HuH-7.5 (cell line): Measurements from ENCODE around the gene MARK3.
"Not testable (repeated sequence)": the region's sequence is repeated elsewhere in the genome, so short reads cannot be mapped to it uniquely, and the experiment has no call there.

ENCODE experiments used
- DNase-seq: peaks from one replicate; pipeline ENCODE4 v3.0.0; 2011; ENCODE audit warnings: low spot score

Gene MARK3

DNA sequence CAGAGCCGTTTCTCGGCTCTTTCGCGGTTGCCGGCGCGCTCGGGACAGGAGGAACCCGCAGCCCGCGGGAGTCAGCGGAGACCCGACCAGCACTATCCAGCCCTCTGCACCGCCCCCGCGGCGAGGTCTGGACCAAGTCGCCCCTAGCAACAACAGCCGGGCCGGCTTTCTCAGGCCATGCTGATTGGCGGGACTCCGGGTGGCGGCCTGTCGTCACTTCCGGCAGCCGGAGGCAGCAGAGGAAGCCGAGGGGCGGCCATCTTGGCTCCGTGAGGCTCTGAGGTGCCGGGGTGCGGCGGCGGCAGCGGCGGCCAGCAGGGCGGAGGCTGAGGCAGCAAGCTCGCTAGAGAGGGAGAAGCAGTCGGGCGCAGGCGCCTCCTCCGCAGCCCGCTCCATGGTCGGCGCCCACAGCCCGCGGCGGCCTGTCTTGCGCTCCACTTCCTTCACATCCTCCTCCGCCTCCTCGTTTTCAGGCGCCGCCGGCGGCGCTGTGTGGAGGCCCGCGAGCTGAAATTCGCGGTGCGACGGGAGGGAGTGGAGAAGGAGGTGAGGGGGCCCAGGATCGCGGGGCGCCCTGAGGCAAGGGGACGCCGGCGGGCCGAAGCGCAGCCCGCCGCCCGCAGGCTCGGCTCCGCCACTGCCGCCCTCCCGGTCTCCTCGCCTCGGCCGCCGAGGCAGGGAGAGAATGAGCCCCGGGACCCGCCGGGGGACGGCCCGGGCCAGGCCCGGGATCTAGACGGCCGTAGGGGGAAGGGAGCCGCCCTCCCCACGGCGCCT lies at the start of gene MARK3:
TSS of gene MARK3 (plus strand) at position 264 of the 777 bp plus-strand sequence. CDS start 615 bp downstream, outside the sequence.
- DNase-seq, result peak; percentile 94

DNA sequence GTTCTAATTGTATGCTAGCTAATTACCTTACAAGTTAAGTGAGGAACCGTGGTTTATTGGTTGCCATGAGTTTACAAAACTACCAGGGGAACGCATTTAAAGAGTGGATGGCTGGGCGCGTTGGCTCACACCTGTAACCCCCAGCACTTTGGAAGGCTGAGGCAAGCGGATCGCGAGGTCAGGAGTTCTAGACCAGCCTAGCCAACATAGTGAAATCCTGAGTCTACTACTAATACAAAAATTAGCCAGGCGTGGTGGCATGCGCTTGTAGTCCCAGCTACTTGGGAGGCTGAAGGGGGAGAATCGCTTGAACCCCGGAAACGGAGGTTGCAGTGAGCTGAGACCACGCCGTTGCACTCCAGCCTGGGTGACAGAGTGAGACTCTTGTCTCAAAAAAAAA lies 49.0 kb upstream of the MARK3 start:
- no peak for DNase-seq

GRCh38 chr14:103337794-103338193 lies 47.4 kb upstream of the MARK3 start:
- DNase-seq, result no peak

GRCh38 chr14:103339561-103339960 lies 45.7 kb upstream of the MARK3 start:
- no peak for DNase-seq

DNA sequence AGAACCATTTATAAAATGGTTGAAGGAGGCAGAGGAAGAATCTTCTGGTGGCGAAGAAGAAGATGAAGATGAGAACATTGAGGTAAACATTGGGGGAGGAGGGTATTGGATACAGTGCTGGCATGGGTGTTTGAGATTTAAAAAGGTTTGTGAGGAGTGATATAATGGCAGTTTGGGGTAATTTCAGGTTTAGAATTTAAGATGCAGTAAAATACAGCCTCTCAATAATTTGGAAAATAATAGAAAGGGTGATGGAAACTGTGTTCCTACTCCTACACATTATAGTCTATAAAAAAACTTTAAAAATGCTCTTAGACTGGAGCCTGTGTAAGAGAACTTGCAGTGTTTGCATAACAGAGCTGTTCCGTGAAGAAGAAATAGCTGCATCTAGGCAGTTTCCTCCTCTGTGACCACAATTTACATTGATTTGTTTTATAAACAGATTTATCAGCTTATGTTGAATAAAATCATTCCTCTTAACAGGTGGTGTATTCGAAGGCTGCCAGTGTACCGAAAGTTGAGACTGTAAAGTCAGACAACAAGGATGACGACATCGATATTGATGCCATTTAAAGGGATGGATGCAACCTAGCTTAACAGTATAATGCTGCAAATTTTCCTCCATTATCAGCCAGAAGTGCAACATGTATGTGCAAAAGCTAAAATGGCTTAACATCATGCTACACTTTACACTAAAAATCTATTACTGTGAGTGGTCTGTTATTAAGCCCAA lies 44.6 kb upstream of the MARK3 start:
- DNase-seq, result no peak

- no peak for DNase-seq
Observed at GRCh38 chr14:103341250-103342129, 43.7 kb upstream of the MARK3 start.

DNA sequence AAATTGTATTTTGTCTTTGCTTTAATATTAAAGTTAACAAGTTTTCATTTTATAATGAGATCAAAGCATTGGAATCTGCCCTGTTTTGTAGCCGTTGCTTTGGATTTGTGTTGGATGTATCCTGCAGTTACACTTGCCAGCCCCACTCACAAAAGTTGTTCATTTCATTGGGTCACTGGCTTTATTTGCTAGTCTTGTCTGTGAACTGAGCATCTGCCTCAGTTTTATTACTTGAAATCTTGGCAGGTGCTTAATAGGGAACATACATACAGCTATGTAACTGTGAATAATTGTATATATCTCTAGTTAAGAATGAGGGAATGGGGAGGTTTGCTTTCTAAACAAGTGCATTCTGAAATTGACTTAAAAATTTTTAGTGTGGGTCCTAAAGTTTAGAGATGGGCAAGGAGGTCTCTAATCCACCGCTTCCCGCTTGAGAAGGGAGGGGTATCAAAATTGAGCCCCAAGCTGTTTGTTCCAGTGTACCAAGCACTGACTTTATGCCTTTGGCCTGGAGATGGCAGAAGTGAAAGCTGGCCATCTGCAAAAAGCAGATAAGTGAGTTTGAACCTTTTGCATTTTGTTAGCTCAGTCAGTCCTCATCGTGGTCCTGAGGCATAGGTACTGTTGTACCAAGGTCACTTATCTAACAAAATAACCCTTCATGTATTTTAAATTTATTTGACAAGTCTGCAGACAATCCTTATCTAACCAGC lies 41.9 kb upstream of the MARK3 start:
- DNase-seq, result no peak

DNA sequence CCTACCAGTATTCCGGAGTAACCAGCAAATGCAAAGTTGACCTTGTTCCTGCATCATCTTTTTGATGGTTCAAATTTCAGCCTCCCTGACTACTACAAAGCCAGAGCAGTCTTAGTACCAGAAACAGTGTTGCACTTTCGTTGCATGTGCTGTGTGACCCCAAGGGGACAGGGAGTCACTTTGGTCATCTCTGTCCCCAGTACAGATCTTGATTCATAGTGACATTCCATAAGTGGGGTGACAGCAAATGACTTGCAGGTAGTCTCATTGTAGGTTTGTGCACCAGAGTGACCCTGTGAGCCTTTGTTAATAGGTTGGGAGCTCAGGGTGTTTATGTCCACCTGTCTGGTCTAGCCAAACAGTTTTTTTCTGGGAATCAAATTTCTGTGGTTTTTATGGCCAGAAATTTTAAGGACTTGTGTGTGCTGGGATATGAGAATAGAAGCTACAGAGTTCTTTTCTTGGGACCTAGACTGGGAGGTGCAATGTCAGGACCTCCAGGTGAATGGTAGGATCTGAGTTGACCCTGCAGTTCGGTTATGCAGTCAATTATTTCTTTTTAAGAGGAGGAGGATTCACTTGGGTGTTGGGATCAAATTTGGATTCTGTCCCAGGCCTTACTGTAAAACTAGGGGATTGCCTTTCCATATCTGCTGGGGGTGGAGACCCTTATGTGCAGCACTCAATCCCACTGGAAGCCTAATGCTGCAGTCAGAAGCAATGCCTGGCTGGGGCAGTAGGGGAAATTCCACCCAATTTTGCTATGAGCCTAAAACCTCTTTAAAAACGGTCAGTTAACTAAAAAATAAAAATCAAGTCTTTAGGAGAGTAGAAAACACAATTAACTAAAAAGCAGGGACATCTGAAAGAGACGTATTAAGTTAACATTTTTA lies 41.1 kb upstream of the MARK3 start:
- no peak for DNase-seq

- no peak for DNase-seq
Observed at GRCh38 chr14:103346286-103346685, 38.9 kb upstream of the MARK3 start.

DNA sequence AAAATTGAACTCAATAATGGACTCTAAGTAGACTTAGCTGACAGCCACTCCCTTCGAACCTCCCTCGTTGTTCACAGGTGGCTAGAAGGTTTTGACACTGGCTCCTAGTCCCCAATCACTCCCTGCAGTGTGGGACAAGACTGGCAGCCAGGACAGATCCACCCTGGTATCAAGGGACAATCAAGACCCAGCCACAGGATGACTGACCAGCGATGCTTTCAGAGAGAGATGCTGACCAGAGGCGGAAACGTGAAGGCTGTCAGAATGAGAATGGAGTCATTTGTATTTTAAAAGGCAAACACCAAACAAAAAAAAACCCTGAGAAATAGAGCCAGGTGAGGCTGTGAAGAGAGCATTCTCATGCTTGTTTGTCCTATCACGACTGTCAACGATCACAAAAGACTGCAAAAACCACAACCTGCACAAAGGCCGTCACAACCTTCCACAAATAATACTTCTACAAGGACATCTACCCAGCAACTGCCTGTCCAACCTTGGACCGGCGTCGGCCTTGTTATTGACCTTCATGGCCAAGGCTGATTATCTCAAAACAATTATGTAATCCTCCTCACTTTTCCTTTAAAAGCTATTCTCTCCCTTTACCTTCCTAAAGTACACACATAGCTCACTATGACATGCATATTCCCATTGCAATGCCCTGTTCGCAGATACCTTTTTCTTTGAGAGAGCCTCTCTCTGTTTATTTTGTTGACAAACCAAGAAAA lies 38.0 kb upstream of the MARK3 start:
- DNase-seq, result no peak

DNA sequence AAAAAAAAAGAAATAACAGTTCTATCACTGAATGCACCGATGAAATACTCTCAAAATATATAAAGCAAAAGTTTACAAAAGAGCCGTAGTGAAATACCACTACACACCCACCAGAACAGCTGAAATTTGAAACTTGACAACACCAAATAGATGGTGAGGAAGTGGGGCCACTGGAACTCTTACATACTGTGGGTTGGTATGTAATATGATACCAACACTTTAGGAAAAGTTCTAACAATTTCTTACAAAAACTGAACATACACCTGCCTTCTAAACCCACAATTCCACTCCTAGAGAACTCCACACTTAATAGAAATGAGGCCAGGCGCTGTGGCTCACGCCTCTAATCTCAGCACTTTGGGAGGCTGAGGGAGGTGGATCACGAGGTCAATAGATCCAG lies 37.1 kb upstream of the MARK3 start:
- no peak for DNase-seq

DNA sequence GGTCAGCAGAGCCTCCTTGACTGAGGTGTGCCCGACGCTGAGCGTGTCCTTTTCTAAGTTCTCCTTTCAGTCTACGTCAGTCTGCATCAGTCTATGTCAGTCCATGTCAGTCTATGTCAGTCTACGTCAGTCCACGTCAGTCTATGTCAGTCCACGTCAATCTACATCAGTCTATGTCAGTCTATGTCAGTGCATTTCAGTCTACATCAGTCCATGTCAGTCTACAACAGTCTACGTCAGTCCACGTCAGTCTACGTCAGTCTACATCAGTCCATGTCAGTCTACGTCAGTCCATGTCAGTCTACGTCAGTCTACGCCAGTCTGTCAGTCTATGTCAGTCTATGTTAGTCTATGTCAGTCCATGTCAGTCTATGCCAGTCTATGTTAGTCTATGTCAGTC lies 35.2 kb upstream of the MARK3 start:
- no peak for DNase-seq

DNA sequence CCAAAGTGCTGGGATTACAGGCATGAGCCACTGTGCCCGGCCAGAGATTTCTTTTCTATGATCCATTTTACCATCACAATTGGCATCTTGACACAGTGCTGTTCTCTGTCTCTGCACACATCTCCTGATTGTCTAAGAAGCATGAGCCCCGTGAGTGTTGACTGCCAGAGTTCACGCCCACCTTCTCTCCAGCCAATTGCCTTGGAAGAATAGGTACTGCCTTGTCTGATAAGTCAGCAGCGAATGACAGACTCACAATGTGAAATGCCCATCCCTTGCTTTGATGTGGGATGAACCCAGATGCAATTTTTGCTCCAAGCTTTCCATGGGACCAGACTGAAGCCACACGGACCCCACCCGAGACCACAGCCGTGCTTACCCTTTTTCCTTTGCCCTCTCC lies 31.9 kb upstream of the MARK3 start:
- no peak for DNase-seq

GRCh38 chr14:103354141-103354540 lies 31.1 kb upstream of the MARK3 start:
- DNase-seq, result no peak

GRCh38 chr14:103356024-103356682 lies 29.1 kb upstream of the MARK3 start:
- no peak for DNase-seq

GRCh38 chr14:103357552-103357951 lies 27.7 kb upstream of the MARK3 start:
- not testable (repeated sequence) for DNase-seq

GRCh38 chr14:103360548-103360947 lies 24.7 kb upstream of the MARK3 start:
- DNase-seq, result no peak

- DNase-seq, result no peak
Observed at GRCh38 chr14:103361867-103362266, 23.3 kb upstream of the MARK3 start.

DNA sequence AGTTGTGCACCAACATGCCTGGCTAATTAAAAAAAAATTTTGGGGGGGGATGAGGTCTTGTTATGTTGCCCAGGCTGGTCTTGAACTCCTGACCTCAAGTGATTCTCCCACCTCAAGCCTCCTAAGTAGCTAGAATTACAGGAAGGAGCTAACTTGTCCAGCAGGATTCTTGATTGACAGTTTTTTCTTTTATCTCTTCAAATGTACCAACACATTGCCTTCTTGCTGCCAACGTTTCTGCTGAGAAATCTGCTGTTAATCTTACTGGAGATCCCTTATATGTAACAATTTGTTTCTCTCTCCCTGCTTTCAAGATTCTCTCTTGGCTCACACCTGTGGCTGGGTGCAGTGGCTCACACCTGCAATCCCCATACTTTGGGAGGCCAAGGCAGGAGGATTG lies 22.4 kb upstream of the MARK3 start:
- DNase-seq, result no peak

- DNase-seq, result no peak
Observed at GRCh38 chr14:103366741-103367140, 18.5 kb upstream of the MARK3 start.
